Measurements from ENCODE around the gene BMP2K.
"Not testable (repeated sequence)": the region's sequence is repeated elsewhere in the genome, so short reads cannot be mapped to it uniquely, and the experiment has no call there.

Gene BMP2K

DNA sequence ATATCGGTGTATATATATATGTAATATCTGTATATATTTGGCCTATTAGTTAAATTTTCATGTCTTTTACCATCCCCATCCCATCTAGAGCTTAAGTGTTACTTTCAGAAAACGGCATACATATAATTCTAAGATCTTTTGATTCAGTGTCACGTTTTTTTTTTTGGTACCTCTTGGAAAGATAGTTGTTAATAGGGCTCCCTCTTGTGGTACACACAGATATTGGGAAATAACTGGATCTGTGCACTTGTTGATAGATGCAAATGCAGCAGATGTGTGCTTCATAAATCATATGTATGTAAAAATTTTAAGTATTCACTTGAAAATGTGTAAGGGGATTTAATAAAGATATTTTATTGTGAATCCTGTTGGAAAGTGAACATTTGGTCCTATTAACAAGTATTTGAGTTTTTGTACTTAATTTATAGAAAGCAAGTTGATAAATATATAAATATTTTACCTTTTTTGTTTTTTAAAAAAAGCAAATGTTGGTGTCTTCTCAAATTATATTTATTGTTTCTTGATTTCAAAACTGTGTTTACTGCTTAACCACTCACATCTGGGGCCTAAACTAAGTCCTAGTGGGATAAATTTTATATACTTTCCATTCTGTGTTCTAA lies 88.4 kb downstream of the BMP2K start:
- no peak for TF ChIP-seq JUND (IDR thresholded peaks at IDR 0.05; ENCODE audit: low read depth)
- in situ Hi-C loops (cut with HindIII; ENCODE audit: low pct_unique_long_range_greater_than_20kb, low sequenced_read_pairs) = no loop called here
- DNase-seq (ENCODE audit: low read depth in 1 of 2, low spot score in 1 of 2) = peak; percentile 7 to 78

DNA sequence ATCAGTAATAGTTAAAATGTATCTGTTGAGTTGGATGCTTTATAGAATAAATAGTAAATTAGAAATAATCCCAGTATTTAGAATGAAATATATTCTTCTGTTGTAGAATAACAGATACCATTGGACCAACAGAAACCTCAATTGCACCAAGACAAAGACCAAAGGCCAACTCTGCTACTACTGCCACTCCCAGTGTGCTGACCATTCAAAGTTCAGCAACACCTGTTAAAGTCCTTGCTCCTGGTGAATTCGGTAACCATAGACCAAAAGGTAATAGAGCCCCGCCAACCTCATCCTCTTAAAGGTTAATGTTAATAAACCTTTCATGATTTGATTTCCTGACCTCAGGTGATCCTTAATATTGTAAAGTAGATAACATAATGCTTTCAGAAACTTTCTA lies 89.3 kb downstream of the BMP2K start:
- in situ Hi-C loops (cut with HindIII; ENCODE audit: low pct_unique_long_range_greater_than_20kb, low sequenced_read_pairs) = no loop called here
- TF ChIP-seq JUND (IDR thresholded peaks at IDR 0.05; ENCODE audit: low read depth) = no peak
- no peak for DNase-seq (ENCODE audit: low read depth in 1 of 2, low spot score in 1 of 2)

DNA sequence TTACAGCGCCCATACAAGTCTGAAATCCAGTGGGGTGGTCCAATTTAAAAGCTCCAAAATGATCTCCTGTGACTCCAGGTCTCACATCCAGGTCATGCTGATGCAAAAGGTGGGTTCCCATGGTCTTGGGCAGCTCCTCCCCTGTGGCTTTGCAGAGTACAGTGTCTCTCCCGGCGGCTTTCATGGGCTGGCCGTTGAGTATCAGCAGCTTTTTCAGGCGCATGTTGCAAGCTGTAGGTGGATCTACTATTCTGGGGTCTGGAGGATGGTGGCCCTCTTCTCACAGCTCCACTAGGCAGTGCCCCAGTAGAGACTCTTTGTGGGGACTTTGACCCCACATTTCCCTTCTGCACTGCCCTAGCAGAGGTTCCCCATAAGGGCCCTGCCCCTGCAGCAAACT lies 92.6 kb downstream of the BMP2K start:
- in situ Hi-C loops (cut with HindIII; ENCODE audit: low pct_unique_long_range_greater_than_20kb, low sequenced_read_pairs); DNase-seq (ENCODE audit: low read depth in 1 of 2, low spot score in 1 of 2): not testable (repeated sequence)

DNA sequence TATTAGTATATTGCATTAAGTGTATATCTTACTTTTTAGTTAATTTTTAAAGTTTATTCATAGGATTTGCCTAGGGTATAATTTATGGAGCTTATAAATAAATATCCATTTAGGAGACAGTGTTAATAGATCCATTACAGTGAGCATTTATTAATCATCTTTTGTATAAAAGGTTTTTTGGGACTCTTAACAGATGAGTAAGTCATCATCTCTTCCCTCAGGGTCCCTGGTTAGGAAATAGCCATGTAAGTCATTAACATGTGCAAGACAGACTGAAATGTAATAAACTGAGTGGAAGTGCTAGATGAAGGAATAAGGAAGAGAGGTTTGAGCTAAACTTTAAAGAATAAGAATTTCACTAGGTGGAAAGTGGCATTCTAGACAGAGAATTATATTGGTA lies 93.9 kb downstream of the BMP2K start:
- in situ Hi-C loops (cut with HindIII; ENCODE audit: low pct_unique_long_range_greater_than_20kb, low sequenced_read_pairs) = no loop called here
- DNase-seq (ENCODE audit: low read depth in 1 of 2, low spot score in 1 of 2) = no peak
- TF ChIP-seq JUND (IDR thresholded peaks at IDR 0.05; ENCODE audit: low read depth) = no peak

DNA sequence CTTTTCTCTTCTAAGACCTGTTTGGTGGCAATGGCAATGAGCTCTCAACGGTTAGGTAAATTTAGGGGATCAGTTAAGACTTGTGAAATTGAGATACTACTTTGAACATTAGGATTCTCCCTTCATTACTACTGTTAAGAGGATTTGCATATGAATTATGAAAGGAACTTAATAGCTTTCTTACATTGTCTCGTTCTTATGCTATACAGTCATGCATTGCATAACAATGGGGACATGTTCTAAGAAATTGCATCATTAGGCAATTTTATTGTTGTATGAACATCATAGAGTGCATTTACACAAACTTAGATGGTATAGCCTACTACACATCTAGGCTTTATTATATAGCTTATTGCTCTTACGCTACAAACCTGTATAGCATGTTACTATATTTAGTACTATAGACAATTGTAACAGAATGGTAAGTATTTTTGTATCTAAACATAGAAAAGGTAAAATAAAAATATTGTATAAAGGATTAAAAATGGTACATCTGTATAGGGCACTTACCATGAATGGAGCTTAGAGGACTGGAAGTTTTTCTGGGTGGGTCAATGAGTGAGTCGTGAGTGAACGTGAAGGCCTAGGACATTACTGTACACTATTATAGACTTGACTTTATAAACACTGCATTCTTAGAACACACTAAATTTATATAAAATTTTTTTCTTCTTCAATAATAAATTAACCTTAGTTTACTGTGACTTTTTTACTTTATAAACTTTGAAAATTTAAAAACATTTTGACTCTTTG lies 100.6 kb downstream of the BMP2K start:
- no peak for TF ChIP-seq JUND (IDR thresholded peaks at IDR 0.05; ENCODE audit: low read depth)
- in situ Hi-C loops (cut with HindIII; ENCODE audit: low pct_unique_long_range_greater_than_20kb, low sequenced_read_pairs) = no loop called here
- DNase-seq (ENCODE audit: low read depth in 1 of 2, low spot score in 1 of 2) = no peak

DNA sequence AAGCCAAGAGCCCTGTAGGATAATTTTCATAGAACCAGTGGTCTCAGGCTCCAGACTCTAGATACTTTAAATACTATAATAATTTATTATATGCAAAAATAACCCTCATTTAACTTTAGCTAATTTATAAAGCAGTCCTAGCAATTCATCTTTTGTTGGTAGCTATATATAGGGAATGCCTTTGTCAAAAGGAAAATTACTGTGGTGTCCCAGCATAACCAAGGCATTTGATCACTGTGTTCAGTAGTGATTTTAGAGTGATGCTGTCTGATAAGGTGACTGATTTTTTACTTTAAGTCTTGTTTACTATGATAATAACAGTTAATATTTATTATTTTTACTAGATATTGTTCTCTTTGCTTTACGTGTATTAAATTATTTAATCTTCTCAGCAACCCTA lies 101.9 kb downstream of the BMP2K start:
- in situ Hi-C loops (cut with HindIII; ENCODE audit: low pct_unique_long_range_greater_than_20kb, low sequenced_read_pairs) = no loop called here
- no peak for TF ChIP-seq JUND (IDR thresholded peaks at IDR 0.05; ENCODE audit: low read depth)
- DNase-seq (ENCODE audit: low read depth in 1 of 2, low spot score in 1 of 2) = no peak

DNA sequence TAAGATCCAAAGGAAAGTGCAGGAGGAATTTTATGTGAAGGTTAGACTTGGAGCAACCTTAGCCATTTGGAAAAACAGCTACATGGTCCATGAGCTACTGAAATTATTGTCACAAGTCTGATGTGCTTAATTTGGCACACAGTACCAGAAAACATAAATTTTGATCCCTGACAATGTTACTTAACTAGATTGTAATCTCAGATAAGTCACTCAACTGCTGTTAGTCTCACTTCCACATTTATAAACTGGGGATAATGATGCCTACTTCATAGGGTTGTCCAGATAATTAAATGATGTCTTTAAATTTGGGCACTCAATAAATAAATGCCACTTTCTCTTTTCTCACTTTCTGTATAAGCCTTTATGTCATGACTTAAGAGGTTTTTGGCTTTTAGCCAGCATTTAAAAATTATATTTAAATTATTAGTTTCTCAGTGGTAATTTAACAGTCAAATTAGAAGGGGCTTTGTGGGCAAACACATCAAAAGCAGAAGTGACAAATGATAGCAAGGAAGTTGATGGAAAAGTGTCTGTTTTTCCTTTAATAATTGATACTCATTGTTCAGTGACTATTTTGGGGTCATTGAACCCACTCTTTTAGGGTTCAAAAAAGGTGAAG lies 104.8 kb downstream of the BMP2K start:
- no peak for DNase-seq (ENCODE audit: low read depth in 1 of 2, low spot score in 1 of 2)
- in situ Hi-C loops (cut with HindIII; ENCODE audit: low pct_unique_long_range_greater_than_20kb, low sequenced_read_pairs) = no loop called here
- TF ChIP-seq JUND (IDR thresholded peaks at IDR 0.05; ENCODE audit: low read depth) = no peak

DNA sequence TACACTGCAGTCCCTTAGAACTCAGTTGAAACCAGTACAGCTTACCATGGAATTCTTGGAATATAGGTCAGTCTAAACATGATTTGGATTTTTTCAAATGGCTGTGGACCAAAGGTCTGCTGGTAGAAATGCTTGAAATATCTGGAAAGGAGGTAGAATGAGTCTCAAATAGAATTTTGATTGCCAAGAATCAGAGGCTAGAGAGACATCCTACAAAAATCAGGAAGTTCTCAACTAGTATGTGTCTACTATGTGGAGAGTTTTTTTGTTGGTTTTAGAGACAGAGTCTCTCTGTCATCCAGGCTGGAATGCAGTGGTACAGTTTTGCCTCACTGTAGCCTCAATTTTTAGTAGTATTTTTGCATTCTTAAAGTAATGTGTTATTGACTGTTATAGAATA lies 109.4 kb downstream of the BMP2K start:
- TF ChIP-seq JUND (IDR thresholded peaks at IDR 0.05; ENCODE audit: low read depth) = no peak
- in situ Hi-C loops (cut with HindIII; ENCODE audit: low pct_unique_long_range_greater_than_20kb, low sequenced_read_pairs) = no loop called here
- no peak for DNase-seq (ENCODE audit: low read depth in 1 of 2, low spot score in 1 of 2)

DNA sequence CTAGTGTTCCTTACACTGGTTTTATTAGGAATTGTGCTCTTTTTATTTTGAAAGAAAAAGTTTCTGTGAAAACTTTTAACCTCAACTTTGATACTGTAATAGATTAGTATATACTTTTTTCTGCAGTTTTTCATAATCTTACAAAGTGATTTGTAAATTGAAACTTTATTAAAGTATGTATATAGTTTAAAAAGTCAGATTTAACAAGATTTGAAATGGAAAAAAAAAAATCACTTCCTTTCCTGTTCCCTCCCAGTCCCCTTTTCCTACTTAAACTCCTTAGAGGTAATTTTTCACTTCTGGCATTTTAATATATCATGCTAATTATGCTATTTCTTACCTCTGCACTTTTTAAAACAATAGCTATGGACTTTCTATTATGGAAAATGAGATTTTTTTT lies 113.8 kb downstream of the BMP2K start:
- no peak for TF ChIP-seq JUND (IDR thresholded peaks at IDR 0.05; ENCODE audit: low read depth)
- in situ Hi-C loops (cut with HindIII; ENCODE audit: low pct_unique_long_range_greater_than_20kb, low sequenced_read_pairs) = no loop called here
- no peak for DNase-seq (ENCODE audit: low read depth in 1 of 2, low spot score in 1 of 2)

DNA sequence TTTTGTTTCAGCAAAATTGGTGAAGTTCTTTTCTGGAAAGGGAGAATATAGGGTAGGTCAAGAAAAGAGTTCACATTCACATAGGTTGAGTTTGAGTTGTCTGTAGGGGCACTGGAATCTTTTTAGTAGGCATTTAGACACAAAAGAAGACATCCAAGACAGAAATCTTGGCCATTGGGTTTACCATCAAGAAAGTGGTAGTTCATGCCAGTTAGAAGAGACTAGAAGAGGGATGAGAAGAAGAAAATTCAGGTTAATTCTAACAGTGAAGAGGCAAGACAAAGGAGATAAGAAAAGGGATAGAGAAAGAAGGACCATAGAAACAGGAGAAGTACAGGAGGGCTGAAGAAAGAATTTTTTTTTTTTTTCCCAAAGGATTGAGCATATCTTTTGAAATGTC lies 123.2 kb downstream of the BMP2K start:
- TF ChIP-seq JUND (IDR thresholded peaks at IDR 0.05; ENCODE audit: low read depth) = no peak
- in situ Hi-C loops (cut with HindIII; ENCODE audit: low pct_unique_long_range_greater_than_20kb, low sequenced_read_pairs) = no loop called here
- no peak for DNase-seq (ENCODE audit: low read depth in 1 of 2, low spot score in 1 of 2)

DNA sequence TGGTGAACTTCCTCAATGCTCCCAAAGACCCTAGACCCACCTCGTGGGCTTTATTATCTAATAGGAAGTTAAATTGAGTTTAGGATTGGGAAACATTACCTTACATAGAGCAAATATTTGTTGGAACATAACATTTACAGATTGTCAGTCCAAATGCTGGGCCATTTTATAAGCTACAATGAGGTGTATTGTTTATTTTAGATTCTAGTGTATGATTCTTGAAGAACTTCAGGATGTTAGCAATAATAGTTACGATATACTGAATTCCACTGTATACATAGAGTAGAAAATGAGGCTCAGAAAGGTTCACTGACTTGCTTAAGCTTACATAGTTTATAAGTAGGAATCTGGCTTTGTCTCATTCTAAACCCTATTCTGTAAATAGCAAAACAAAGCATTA lies 125.7 kb downstream of the BMP2K start:
- in situ Hi-C loops (cut with HindIII; ENCODE audit: low pct_unique_long_range_greater_than_20kb, low sequenced_read_pairs) = no loop called here

DNA sequence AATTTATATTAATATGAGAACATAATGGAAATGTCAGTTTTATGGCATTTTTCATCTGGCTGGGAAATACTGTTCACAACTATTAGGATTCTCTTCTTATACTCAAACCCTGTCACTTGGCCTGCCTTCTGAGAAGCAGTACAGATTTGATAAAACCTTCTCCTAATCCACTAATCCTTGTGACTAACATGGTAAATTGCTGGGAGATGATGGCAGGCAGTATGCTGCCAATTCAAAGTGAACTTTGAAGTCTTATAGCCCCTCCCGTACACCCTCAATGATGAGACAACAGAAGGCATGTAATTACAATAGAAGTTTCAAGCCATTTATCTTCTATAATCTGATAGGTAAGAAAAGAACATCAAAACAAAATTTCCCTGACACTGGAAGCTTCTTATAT lies 126.1 kb downstream of the BMP2K start:
- in situ Hi-C loops (cut with HindIII; ENCODE audit: low pct_unique_long_range_greater_than_20kb, low sequenced_read_pairs) = no loop called here
- TF ChIP-seq JUND (IDR thresholded peaks at IDR 0.05; ENCODE audit: low read depth) = no peak
- DNase-seq (ENCODE audit: low read depth in 1 of 2, low spot score in 1 of 2) = no peak

More for the DNA sequence above, 125.7 kb downstream of the BMP2K start:
- no peak for DNase-seq (ENCODE audit: low read depth in 1 of 2, low spot score in 1 of 2)
- no peak for TF ChIP-seq JUND (IDR thresholded peaks at IDR 0.05; ENCODE audit: low read depth)

DNA sequence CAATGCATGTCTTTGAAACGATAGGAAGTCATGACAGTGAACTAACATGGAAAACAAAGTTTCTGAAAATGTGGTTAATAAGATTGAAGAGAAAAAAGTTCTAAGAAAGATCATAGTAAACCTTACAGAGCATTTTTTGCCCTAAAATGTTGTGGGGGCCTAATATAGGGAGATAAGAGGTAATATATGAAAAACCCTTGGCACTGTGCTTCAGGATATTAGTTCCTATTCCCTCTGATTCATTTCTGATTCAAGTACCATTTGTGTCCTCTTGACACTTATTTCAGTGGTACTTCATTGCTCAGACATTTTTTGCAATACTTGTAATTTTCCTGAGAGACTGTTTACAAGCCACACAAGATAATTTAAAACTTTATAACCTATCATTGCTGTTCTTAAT lies 128.0 kb downstream of the BMP2K start:
- in situ Hi-C loops (cut with HindIII; ENCODE audit: low pct_unique_long_range_greater_than_20kb, low sequenced_read_pairs) = no loop called here
- TF ChIP-seq JUND (IDR thresholded peaks at IDR 0.05; ENCODE audit: low read depth) = no peak
- DNase-seq (ENCODE audit: low read depth in 1 of 2, low spot score in 1 of 2) = no peak

All from T47D (cell line).